Uterus (tissue), 4 donors: ENCODE results near the gene USP31. TPM values are rescaled to one million over a fixed set of nuclear protein-coding genes. Genes with fewer than 3 reads are reported as not detected.

Source experiments
- DNase-seq, 2 donors: peaks; one replicate each; pipeline ENCODE4 v3.0.0-alpha.2; 2019 to 2020
- H3K27ac ChIP-seq, 2 donors: fragments of 200-600 bp; sonication (generic); 1 replicate in 1 of 2; 2 replicates in 1 of 2; pipeline ENCODE4 v1.5.1; 2016 to 2018
- H3K27me3 ChIP-seq, 2 donors: fragments of 200-600 bp; sonication (generic); one replicate each; pipeline ENCODE4 v1.5.1; 2018 to 2019; ENCODE audit warnings: control low read depth in 1 of 2
- H3K36me3 ChIP-seq, 2 donors: fragments of 200-600 bp; sonication (generic); one replicate each; pipeline ENCODE4 v1.5.1; 2019; ENCODE audit warnings: control low read depth in 1 of 2
- H3K4me1 ChIP-seq, 2 donors: fragments of 200-600 bp; sonication (generic); one replicate each; pipeline ENCODE4 v1.5.1; 2018 to 2019; ENCODE audit warnings: control low read depth in 1 of 2
- H3K4me3 ChIP-seq, 2 donors: fragments of 200-600 bp; sonication (generic); 1 replicate in 1 of 2; 2 replicates in 1 of 2; pipeline ENCODE4 v1.5.1; 2018 to 2019; ENCODE audit warnings: mild to moderate bottlenecking in 1 of 2
- H3K9me3 ChIP-seq, 2 donors: fragments of 200-600 bp; sonication (generic); one replicate each; pipeline ENCODE4 v1.5.1; 2019; ENCODE audit warnings: control low read depth in 1 of 2
- POLR2A ChIP-seq, 2 donors: fragments of 450-650 bp; IDR thresholded peaks; one replicate each; pipeline ENCODE4 v1.6.1; 2016; ENCODE audit warnings: antibody characterized with exemption in 2 of 2, mild to moderate bottlenecking in 1 of 2, moderate library complexity in 1 of 2
- intact Hi-C: fragments of 100-400 bp; cut with DNase I; formaldehyde crosslinking; loops from one replicate; pipeline ENCODE4 v1.15.1; 2023; ENCODE audit warnings: low total_unique reads
- total RNA-seq, 4 donors: library from RNA; depleted of rRNA in 3 of 4; stranded (reverse); fragments of >200 nt in 3 of 4; gene quantifications; one replicate each; pipeline versions ENCODE4 v1.1.0 to v1.2.4, GENCODE V29; 2014 to 2023
- TF ChIP-seq, protein P1 (sequence below), 4 experiments: fragments of 200-600 bp in 2 of 4; fragments of 450-650 bp in 2 of 4; sonication (generic) in 2 of 4; IDR thresholded peaks; one replicate each; pipeline ENCODE4 v1.5.1; 2016 to 2019; ENCODE audit warnings: antibody characterized with exemption in 4 of 4, mild to moderate bottlenecking in 2 of 4, moderate library complexity in 1 of 4
- donor health status: DM: yes; HTN: yes; CAD: no.

The USP31 gene
- total RNA-seq, 4 donors from 2014 or later: 11.8 to 62.0 (median 28.2) TPM

- intact Hi-C loops: no loop called here
- no peak for TF ChIP-seq POLR2A (IDR thresholded peaks at IDR 0.05)
- TF ChIP-seq, protein P1, sequence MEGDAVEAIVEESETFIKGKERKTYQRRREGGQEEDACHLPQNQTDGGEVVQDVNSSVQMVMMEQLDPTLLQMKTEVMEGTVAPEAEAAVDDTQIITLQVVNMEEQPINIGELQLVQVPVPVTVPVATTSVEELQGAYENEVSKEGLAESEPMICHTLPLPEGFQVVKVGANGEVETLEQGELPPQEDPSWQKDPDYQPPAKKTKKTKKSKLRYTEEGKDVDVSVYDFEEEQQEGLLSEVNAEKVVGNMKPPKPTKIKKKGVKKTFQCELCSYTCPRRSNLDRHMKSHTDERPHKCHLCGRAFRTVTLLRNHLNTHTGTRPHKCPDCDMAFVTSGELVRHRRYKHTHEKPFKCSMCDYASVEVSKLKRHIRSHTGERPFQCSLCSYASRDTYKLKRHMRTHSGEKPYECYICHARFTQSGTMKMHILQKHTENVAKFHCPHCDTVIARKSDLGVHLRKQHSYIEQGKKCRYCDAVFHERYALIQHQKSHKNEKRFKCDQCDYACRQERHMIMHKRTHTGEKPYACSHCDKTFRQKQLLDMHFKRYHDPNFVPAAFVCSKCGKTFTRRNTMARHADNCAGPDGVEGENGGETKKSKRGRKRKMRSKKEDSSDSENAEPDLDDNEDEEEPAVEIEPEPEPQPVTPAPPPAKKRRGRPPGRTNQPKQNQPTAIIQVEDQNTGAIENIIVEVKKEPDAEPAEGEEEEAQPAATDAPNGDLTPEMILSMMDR (IDR thresholded peaks at IDR 0.05): no peak
- Histone ChIP-seq H3K36me3 (no peaks in the 10 kb centered on the region), H3K27ac (no peak overlapping the region), H3K4me1 (peaks cover 4 to 7% of the 10 kb centered on the region in 2 donors), H3K27me3 (no peaks in the 10 kb centered on the region), H3K9me3 (no peaks in the 10 kb centered on the region), H3K4me3 (no peak overlapping the region)
- DNase-seq: no peak
Observed at GRCh38 chr16:23069844-23070243, 79.4 kb downstream of the USP31 start.

DNA sequence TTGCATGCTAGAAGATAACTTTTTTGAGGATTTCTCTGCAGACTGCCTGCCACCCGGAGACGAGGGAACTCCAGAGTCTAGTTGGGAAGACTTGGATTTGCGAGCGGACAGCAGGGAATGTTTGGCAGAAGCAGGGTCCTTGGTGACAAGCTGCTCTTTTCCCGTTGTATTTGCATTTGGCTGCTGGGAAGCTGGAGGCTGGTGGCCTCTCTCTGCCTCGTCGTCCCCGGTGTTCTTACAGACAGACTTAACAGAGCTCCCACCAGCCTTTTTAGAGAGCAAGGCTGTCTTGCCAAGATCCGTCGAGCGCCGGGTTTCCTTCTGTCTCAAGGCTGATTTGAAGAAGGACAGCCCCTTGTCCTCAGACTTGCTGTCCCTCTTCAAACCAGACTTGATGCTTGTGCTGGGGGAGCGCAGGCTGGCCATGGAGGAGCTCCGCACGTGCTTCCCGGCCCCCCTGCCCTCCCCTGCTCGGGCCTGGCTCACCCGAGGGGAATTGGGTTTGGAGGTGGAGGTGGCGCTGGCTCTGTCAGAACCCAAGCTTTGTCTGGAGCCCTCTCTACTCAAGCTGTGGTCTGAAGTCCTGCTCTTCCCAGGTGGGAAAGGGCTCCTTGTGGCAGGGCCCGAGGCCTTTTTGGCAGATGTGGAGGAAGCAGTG is 81.0 kb downstream of the USP31 start:
- no peak for DNase-seq
- H3K9me3 ChIP-seq: no peaks in the 10 kb centered on the region
- H3K4me3 ChIP-seq: no peak overlapping the region
- TF ChIP-seq, protein P1 (IDR thresholded peaks at IDR 0.05): no peak
- TF ChIP-seq POLR2A (IDR thresholded peaks at IDR 0.05): no peak
- H3K4me1 ChIP-seq: peaks cover 4 to 7% of the 10 kb centered on the region in 2 donors
- no peaks in the 10 kb centered on the region for H3K36me3 ChIP-seq
- no peak overlapping the region for H3K27ac ChIP-seq
- H3K27me3 ChIP-seq: no peaks in the 10 kb centered on the region
- intact Hi-C loops: no loop called here

GRCh38 chr16:23066676-23067075 is 82.6 kb downstream of the USP31 start:
- no peak for DNase-seq
- Histone ChIP-seq H3K4me1 (peaks cover 0 to 4% of the 10 kb centered on the region in 2 donors), H3K27ac (no peak overlapping the region), H3K9me3 (no peaks in the 10 kb centered on the region), H3K36me3 (no peaks in the 10 kb centered on the region), H3K4me3 (no peak overlapping the region), H3K27me3 (no peaks in the 10 kb centered on the region)
- no peak for TF ChIP-seq POLR2A (IDR thresholded peaks at IDR 0.05)
- TF ChIP-seq, protein P1 (IDR thresholded peaks at IDR 0.05): no peak
- intact Hi-C loops: no loop called here

- peak overlapping the region in 1 of 2 donors; percentile 25 for H3K27ac ChIP-seq
Observed at GRCh38 chr16:23064639-23065038, 84.6 kb downstream of the USP31 start.

GRCh38 chr16:23062524-23062923 is 86.7 kb downstream of the USP31 start:
- DNase-seq: no peak
- H3K27me3 ChIP-seq: no peaks in the 10 kb centered on the region
- no peak for TF ChIP-seq POLR2A (IDR thresholded peaks at IDR 0.05)
- TF ChIP-seq, protein P1 (IDR thresholded peaks at IDR 0.05): no peak
- intact Hi-C loops: no loop called here
- H3K27ac ChIP-seq: no peak overlapping the region
- H3K4me3 ChIP-seq: no peak overlapping the region
- H3K9me3 ChIP-seq: no peaks in the 10 kb centered on the region
- no peaks in the 10 kb centered on the region for H3K36me3 ChIP-seq
- no peaks in the 10 kb centered on the region for H3K4me1 ChIP-seq

More at GRCh38 chr16:23064639-23065038, 84.6 kb downstream of the USP31 start:
- intact Hi-C loops: no loop called here
- Histone ChIP-seq H3K36me3 (no peaks in the 10 kb centered on the region), H3K27me3 (no peaks in the 10 kb centered on the region), H3K4me3 (no peak overlapping the region), H3K9me3 (no peaks in the 10 kb centered on the region), H3K4me1 (no peaks in the 10 kb centered on the region)
- TF ChIP-seq, protein P1 (IDR thresholded peaks at IDR 0.05): no peak
- no peak for TF ChIP-seq POLR2A (IDR thresholded peaks at IDR 0.05)
- no peak for DNase-seq
